GM23248 (cell line): ENCODE data around the gene HEMK1.

ENCODE experiments used
- EZH2 ChIP-seq: fragments of 200-600 bp; sonication (generic); IDR thresholded peaks from 2 replicates; pipeline ENCODE4 v1.6.1; 2018; ENCODE audit warnings: antibody characterized with exemption, mild to moderate bottlenecking; ENCODE audit not compliant: insufficient read depth, poor library complexity, severe bottlenecking
- EZH2phosphoT487 ChIP-seq: fragments of 200-600 bp; sonication (generic); IDR thresholded peaks from 2 replicates; pipeline ENCODE4 v1.6.1; 2018; ENCODE audit warnings: antibody characterized with exemption, moderate library complexity, mild to moderate bottlenecking, low read depth; ENCODE audit not compliant: insufficient read depth

GRCh38 chr3:50591196-50591741 lies 21.9 kb downstream of the HEMK1 start:
- TF ChIP-seq EZH2: no peak
- no peak for TF ChIP-seq EZH2phosphoT487
